ENCODE measurements around the gene PIERCE2.
"Not testable (repeated sequence)": the region's sequence is repeated elsewhere in the genome, so short reads cannot be mapped to it uniquely, and the experiment has no call there.

The PIERCE2 gene

GRCh38 chr15:55434989-55435825 lies 26.9 kb downstream of the PIERCE2 start:
- no peak for DNase-seq (ENCODE audit: low read depth in 2 of 2)

- DNase-seq (ENCODE audit: low read depth in 2 of 2): not testable (repeated sequence)
Observed at GRCh38 chr15:55443141-55443540, 34.8 kb downstream of the PIERCE2 start.

GRCh38 chr15:55445936-55446335 lies 37.6 kb downstream of the PIERCE2 start:
- DNase-seq (ENCODE audit: low read depth in 2 of 2): not testable (repeated sequence)

GRCh38 chr15:55446379-55447029 lies 38.2 kb downstream of the PIERCE2 start:
- DNase-seq (ENCODE audit: low read depth in 2 of 2): not testable (repeated sequence)

- DNase-seq (ENCODE audit: low read depth in 2 of 2): not testable (repeated sequence)
Observed at GRCh38 chr15:55447030-55447394, 38.7 kb downstream of the PIERCE2 start.

- no peak for DNase-seq (ENCODE audit: low read depth in 2 of 2)
Observed at GRCh38 chr15:55457401-55458022, 49.2 kb downstream of the PIERCE2 start.

- no peak for DNase-seq (ENCODE audit: low read depth in 2 of 2)
Observed at GRCh38 chr15:55461447-55461846, 53.2 kb downstream of the PIERCE2 start.

GRCh38 chr15:55468321-55468720 lies 60.0 kb downstream of the PIERCE2 start:
- DNase-seq (ENCODE audit: low read depth in 2 of 2): no peak
